Fibroblast of pulmonary artery (primary cell): Measurements from ENCODE around the gene PKHD1.

Source experiments
- DNase-seq: peaks from one replicate; pipeline ENCODE4 v3.0.0-alpha.2; 2010; ENCODE audit warnings: low read depth
- H3K4me3 ChIP-seq: replicated peaks from 2 replicates; pipeline ENCODE4 v1.5.1; 2011; ENCODE audit warnings: low read depth, mild to moderate bottlenecking, control low read depth, low read length, moderate library complexity
- TF ChIP-seq, protein P1 (sequence below): IDR thresholded peaks from 2 replicates; pipeline ENCODE4 v1.5.1; 2011; ENCODE audit warnings: mild to moderate bottlenecking, control low read depth, low read length, inconsistent platforms; ENCODE audit errors: missing control alignments

Gene PKHD1

DNA sequence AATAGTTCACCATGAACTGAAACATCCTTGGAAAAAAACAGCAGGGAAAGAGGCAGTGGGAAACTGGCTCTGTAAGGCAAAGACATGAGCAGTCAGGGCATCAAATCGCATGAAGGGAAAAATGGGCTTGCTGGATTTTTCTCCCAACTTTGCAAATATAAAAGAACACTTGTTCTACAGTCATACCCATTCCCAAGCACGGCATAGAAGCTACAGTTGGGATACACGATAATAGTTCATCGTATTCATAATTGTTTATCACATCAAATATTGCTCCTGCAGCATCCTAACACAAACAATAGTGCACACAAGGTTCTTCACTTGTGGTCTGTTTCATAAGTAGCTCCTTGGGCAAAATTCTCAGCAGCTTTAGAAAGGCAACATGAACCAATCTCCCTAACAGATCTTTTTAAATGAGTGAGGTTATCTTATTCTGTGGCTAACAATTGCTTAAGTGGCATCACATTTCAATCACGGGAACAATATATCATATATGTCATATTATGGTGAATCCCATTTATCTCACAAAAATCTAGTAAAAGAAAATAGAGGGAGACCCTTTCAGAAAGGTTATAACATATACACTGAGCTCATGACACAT is 243.9 kb downstream of the PKHD1 start:
- TF ChIP-seq, protein P1, sequence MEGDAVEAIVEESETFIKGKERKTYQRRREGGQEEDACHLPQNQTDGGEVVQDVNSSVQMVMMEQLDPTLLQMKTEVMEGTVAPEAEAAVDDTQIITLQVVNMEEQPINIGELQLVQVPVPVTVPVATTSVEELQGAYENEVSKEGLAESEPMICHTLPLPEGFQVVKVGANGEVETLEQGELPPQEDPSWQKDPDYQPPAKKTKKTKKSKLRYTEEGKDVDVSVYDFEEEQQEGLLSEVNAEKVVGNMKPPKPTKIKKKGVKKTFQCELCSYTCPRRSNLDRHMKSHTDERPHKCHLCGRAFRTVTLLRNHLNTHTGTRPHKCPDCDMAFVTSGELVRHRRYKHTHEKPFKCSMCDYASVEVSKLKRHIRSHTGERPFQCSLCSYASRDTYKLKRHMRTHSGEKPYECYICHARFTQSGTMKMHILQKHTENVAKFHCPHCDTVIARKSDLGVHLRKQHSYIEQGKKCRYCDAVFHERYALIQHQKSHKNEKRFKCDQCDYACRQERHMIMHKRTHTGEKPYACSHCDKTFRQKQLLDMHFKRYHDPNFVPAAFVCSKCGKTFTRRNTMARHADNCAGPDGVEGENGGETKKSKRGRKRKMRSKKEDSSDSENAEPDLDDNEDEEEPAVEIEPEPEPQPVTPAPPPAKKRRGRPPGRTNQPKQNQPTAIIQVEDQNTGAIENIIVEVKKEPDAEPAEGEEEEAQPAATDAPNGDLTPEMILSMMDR: no peak
- no peak for DNase-seq
- no peak overlapping the region for H3K4me3 ChIP-seq

- TF ChIP-seq, protein P1: no peak
- no peak for DNase-seq
- H3K4me3 ChIP-seq: no peak overlapping the region
These were observed 244.5 kb downstream of the PKHD1 start for GRCh38 chr6:51842804-51843378.

- no peak overlapping the region for H3K4me3 ChIP-seq
- TF ChIP-seq, protein P1: no peak
- DNase-seq: no peak
These were observed 245.2 kb downstream of the PKHD1 start for GRCh38 chr6:51842061-51842803.

GRCh38 chr6:51841626-51842025 is 245.8 kb downstream of the PKHD1 start:
- TF ChIP-seq, protein P1: no peak
- no peak for DNase-seq
- H3K4me3 ChIP-seq: no peak overlapping the region

- no peak overlapping the region for H3K4me3 ChIP-seq
- TF ChIP-seq, protein P1: no peak
- no peak for DNase-seq
These were observed 247.6 kb downstream of the PKHD1 start for GRCh38 chr6:51839726-51840374.

DNA sequence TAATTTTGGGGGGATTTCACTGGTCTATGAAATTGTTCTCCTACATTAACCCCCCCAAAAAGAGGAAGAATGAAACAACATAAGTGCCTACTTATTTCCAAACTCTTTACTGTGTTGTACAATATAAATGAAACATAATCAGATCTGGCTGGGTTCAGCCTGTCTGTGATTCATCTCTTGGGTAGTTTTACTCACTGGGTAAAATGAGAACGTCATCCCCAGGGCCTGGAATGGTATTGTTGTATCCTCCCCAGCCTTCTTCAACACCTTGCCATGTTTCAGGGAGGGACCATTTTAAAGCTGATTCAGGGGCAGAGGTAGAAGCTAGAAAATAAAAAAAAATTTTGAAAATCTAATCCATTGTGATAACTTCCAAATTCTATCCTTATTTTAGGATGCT is 256.7 kb downstream of the PKHD1 start:
- no peak for DNase-seq
- H3K4me3 ChIP-seq: no peak overlapping the region
- TF ChIP-seq, protein P1: no peak
